ENCODE data around the gene ARHGAP12.
A peak's percentile ranks its signal among the peaks of the same experiment; 100 is the strongest.

GRCh38 chr10:31928549-31929260 lies at the start of gene ARHGAP12:
- peak in 2 of 4 experiments; percentile 5 to 12 for TF ChIP-seq CTCF (IDR thresholded peaks at IDR 0.05)
- TF ChIP-seq POLR2AphosphoS5 (IDR thresholded peaks at IDR 0.05): peak; percentile 80

Measured in prostate gland (tissue), 2 donors.